Mesenteric fat pad (tissue), 1 donor: ENCODE results near the gene SNRPD1. TPM values are rescaled to one million over a fixed set of nuclear protein-coding genes. Genes with fewer than 3 reads are reported as not detected.

Experiments
- microRNA-seq: library from miRNA; unstranded; fragments of <30 nt; microRNA quantifications from one replicate; pipeline ENCODE4 v1.2.0, GENCODE V29; 2020; ENCODE audit warnings: borderline number of aligned reads
- total RNA-seq: library from RNA; stranded (reverse); fragmentation: NEBNext Ultra II Directional; extraction: Animal tissue kit (Norgen Biotek cat#: 25700); gene quantifications from one replicate; pipeline ENCODE4 v1.2.1, GENCODE V29; 2021
- donor health status: DM: yes; HTN: yes; CAD: no.

Gene SNRPD1
- total RNA-seq, 1 donor from 2014 or later, result 38.0 TPM

Small RNA genes within 50 kb of the gene (microRNA-seq; reads per million reads assigned to microRNA genes)
- not detected for gene MIR320C1

Other genes with a start within 250 kb of the SNRPD1 start
- 11.1 TPM for gene ESCO1, start 11.6 kb upstream of the SNRPD1 start, total RNA-seq
- 23.9 TPM for gene ABHD3, start 92.5 kb downstream of the SNRPD1 start, total RNA-seq
- gene MIB1, start 128.5 kb downstream of the SNRPD1 start, total RNA-seq, result 30.4 TPM